Superior temporal gyrus (tissue), 1 donor: ENCODE measurements around the gene KRTAP10-8.
"Not testable (repeated sequence)": the region's sequence is repeated elsewhere in the genome, so short reads cannot be mapped to it uniquely, and the experiment has no call there.

Source experiments
- DNase-seq: peaks from one replicate; pipeline ENCODE4 v3.0.0-alpha.2; 2016; ENCODE audit errors: extremely low spot score

KRTAP10-8 gene

DNA sequence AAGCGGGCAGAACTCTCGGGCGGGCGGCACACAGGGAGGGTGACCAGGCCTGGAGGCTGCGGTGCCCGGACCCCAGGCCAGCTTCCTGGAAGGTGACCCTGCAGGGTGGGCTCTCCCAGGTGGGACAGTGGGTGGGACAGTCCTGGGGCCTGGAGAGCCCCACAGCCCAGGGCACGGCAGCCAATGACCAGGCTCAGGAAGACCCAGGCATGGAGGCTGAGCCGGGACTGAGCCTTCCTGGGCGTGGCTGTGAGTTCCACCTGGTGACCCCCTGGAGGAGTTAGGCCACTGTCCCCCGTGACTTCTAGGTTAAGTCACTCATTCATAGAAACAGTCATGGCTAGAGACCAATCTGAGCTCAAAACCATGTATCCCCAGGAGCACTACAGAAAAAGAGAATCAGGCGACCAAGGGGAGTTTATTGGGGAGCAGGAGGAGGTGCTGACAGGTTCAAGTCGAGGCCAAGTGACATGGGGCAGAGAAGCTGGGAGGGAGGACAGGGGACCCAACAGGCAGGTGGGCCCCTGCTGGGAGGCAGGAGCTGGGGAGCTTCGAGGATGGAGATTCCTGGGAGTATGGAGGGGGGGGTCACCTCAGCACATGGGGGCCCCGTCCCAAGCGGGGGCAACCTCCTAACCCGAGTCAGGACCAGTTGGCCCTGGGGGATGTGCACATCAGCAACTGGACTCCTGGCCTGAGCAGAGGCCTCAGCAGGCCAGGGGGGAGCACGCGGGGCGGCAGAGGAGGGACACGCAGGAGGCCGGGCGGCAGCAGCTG lies 32.6 kb upstream of the KRTAP10-8 start:
- no peak for DNase-seq

GRCh38 chr21:44579833-44580144 lies 32.1 kb upstream of the KRTAP10-8 start:
- no peak for DNase-seq

- not testable (repeated sequence) for DNase-seq
Measured at GRCh38 chr21:44580231-44580821, 31.6 kb upstream of the KRTAP10-8 start, which contains the start of gene KRTAP10-5. TSS of gene KRTAP10-5 (minus strand) at chr21:44580604. CDS start at chr21:44580578, 26 bp downstream.

GRCh38 chr21:44581158-44581557 lies 30.7 kb upstream of the KRTAP10-8 start:
- DNase-seq = no peak

GRCh38 chr21:44582055-44582454 lies 29.8 kb upstream of the KRTAP10-8 start:
- DNase-seq = no peak

DNA sequence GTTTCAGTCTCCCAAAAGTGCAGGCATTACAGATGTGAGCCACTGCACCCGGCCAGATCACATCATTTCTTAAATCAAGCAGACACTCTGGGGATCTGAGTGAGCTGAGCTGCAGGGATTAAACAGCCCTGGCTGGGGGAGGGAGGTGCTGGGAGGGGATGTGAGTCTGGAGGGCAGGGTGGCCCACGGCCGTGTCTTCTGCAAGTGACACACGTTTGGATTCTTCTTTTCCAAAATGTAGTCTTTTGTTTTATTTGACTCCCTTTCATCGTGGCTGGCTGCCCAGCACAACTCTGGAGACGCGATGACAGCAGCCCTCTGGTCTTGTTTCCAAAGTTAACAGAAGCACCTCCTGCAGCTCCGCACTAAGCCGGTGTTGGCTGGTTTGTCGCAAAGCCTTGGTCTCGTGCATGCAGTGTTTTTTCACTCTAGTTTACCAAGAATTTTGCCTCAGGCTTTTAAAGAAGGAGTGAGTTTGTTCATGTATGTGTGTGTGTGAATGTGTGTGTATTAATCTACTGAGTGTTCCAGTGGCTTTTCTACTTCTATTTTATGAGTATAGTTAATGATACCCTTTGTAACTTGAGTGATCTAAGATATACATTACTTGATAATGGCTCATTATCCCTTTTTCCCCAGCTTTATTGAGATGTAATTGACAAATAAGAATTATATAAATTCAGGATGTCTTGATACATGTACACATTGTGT lies 28.6 kb upstream of the KRTAP10-8 start:
- DNase-seq = no peak

GRCh38 chr21:44583800-44584147 lies 28.1 kb upstream of the KRTAP10-8 start:
- no peak for DNase-seq

DNA sequence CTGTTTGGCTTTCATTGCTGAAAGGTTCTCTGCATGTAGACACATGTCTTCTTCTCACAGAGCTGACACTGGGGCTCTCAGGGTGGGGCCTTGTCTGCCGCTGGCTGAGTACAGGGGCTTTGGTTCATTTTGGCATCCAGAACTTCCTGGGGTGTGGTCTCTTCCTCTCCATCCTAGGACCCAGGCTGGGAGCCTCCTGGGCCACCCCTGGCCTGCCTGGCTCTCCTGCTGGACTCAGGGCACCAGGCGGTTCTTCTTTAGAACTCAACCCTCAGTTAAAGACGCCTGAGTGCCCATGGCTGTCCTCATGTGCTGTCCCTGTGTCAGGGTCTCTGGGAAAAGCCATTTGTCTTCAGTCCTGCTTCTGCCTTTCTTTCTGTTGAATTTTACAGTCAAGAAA lies 26.0 kb upstream of the KRTAP10-8 start:
- DNase-seq = no peak

DNA sequence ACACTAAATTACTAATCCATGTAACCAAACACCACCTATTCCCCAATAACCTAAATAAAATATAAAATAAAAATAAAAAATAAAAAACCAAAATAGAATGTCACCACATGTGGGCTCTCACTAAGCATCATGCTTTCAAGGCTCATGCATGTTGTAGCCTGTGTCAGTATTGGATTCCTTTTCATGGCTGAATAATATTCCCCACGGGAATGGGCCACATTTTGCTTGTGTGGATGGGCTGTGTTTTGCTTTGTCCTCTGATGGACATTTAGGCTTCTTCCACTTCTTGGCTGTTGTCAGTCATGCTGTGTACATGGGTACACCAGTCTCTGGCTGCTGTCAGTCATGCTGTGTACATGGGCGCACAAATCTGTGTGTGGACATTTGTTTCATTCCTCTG lies 22.8 kb upstream of the KRTAP10-8 start:
- no peak for DNase-seq

DNA sequence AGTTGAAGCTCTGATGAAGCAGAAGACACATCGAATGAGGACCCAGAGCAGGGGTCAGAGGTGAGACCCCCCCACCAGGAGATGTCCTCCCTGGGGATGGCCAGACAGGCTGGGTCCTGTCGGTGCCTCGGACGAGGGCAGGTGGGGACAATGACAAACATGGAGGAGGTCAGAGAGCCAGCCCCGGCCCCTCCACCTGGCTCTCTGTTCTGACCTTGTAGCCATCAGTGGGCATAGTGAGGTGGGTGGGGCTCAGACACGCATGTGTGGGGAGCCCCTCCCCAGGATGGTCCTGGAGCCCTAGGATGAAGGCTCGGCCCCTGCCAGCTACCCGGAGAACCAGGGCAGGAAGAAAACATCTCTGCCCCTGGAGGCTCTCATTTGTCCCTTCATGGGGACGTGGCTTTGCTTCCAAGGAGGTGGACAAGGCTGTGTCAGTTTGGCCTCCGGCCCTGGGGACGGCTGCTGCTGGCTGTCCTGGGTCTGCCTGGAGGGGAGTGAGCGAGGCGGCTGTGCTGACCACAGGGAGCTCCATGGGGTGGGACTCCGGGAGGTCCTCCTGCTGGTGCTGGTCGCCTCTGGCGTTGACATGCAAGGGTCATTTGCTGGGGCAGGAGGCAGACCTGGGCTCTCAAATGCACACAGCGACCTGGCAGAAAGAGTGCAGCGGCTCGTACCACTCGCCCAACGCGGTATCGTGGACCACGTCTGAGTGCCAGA lies 22.1 kb upstream of the KRTAP10-8 start:
- no peak for DNase-seq

DNA sequence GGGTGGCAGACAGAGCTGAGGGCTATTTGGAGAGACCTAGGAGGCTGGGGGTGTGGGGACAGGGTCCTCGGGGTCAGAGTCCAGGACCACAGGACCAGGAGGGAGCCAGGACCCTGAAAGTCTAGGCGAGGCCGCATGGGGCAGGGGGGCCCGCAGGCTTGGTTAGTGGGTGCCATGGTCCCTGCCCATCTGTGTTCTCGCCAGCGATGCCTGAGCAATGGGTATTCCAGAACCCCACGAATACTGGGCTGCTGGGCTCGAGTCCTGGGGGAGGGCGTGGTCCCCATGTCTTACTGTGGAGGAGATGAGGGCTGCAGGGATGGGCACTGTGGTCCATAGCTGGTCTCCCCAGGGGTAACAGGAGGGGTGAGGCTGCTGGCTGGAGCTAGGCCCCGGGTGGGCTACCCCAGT lies 21.6 kb upstream of the KRTAP10-8 start:
- no peak for DNase-seq

DNA sequence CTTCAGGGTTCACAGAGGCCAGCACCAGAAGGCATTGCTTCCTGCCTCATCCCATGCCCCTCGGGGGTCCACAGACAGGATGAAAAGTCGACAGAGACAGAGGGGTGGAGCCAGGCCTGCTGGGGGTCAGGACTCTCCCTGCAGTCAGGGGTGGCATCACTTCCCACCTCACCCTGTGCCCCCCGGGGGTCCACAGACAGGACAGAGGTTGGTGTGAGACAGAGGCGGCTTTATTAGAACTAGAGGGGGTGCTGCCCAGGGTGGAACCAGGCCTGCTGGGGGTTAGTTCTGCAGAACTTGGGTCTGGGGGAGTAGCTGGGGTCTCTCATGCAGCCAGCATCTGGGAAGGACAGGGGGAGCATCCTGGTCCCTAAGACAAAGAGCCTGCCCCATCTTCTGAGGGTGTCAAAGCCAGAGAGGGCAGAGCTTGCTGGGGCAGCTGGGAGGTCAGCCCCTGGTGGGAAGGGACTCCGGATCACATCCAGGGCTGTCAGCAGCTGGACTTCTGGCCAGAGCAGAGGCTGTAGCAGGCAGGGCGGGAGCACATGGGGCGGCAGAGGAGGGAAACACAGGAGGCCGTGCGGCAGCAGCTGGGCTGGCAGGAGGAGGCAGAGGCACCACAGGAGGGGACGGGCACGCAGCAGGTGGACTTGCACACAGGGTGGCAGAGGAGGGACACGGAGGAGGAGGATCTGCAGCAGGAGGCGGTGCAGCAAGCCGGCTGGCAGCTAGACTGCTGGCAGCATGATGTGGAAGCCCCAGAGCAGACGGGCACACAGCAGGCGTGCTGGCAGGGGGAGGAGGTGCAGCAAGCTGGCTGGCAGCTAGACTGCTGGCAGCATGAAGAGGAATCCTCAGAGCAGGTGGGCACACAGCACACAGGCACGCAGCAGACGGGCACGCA lies 20.7 kb upstream of the KRTAP10-8 start:
- not testable (repeated sequence) for DNase-seq

DNA sequence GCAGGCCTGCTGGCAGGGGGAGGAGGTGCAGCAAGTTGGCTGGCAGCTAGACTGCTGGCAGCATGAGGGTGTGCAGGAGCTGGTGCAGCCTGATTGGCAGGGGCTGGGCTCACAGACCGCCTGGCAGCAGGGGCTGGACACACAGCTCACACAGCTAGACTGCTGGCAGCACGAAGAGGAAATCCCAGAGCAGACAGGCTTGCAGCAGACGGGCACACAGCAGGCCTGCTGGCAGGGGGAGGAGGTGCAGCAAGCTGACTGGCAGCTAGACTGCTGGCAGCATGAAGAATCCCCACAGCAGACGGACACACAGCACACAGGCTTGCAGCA lies 20.1 kb upstream of the KRTAP10-8 start:
- DNase-seq = not testable (repeated sequence)

DNA sequence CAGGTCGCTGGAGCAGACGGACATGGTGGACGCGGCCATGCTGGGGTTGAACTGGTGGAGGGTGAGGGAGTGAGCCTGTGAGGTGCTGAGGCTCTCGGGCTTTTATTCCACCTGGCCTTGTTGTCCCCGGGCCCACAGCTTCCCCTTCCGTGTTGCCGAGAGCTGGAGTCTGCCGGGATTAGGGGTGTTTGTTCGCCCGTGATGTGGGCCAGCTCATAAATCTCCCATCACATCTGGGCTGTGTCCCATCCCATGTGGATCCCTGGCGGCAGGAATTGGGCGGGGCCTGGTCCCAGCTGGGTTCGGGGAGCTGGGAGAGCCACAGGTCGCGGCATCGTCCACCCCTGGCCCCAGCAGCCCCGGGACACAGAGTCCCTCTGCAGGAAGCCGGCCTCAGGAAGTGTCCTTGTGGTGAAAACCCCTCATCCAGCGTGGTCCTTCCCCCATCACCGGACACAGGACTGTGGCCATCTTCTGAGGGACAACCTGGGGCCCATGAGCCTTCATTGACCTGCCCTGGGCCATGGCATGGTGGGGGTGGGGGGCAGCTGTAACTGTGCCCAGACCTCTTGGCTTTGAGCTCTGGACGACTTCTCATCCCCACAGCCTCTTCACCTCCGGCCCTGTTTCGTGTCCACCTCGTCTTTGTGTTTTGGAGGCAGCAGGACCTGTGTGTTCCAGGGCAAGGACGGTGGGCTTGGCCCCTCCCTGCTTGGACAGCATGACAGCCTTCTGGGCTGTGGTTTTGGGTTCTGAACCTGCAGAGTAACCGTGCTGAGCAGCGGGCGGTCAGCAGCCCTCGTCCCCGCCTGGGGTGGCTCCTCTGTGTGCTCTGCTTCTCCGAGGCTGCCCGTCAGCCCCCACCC lies 19.2 kb upstream of the KRTAP10-8 start, which contains the start of gene KRTAP10-6:
Gene KRTAP10-6 (minus strand): TSS at position 60 of the 866 bp plus-strand sequence. CDS start 21 bp downstream, at position 39.
- no peak for DNase-seq

- no peak for DNase-seq
Measured at GRCh38 chr21:44593598-44594405, 18.1 kb upstream of the KRTAP10-8 start.

DNA sequence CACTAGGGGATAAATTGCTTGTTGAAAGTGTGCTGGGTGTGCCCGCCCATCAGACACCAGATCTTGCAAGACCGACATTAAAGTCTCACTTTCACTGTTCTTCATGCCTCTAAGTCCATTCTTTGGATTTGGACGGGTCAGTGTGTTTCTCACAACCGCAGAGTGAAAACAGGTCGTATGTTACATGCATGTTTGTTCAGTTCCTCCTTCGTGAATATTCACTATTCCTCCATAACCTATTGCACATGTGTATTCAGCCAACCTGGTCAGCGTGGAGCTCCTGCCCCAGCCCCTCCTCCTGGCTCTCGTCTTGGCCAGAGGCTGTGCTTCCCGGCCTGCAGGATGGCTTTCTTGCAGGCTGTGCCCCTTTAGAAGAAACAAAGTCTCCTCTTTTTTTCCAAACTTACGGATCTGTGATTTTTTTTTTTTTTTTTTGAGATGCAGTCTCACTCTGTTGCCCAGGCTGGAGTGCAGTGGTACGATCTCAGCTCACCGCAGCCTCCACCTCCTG lies 17.4 kb upstream of the KRTAP10-8 start:
- no peak for DNase-seq

- DNase-seq = no peak
Measured at GRCh38 chr21:44595524-44595923, 16.4 kb upstream of the KRTAP10-8 start.

DNA sequence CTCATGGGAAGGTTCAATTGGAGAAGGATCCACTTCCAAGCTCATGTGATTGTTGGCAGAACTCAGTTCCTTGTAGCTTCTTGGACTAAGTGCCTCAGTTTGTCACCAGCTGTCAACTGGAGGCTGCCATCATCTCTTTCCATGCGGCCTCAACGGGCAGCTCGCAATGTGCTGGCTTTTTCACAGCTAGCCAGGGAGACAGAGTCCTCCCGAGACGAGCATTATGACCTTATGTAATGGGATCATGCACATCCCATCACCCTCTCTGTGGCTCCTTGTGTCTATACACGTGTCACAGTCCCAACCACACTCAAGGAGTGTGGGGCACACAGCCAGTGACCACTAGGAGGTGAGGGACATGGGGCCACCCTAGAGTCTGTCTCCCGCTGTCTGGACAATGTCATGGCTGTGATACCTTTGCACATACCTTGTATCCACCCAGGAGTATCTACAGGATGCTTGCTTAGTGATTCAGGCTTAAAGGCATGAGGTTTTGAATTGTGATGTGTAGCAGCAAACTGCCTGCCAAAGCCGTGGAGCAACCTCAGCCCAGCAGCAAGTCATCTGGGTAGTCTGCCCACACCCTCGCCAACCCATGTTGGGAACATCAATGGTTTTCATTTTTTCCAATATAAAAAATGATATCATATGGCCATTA lies 15.7 kb upstream of the KRTAP10-8 start:
- DNase-seq = no peak

DNA sequence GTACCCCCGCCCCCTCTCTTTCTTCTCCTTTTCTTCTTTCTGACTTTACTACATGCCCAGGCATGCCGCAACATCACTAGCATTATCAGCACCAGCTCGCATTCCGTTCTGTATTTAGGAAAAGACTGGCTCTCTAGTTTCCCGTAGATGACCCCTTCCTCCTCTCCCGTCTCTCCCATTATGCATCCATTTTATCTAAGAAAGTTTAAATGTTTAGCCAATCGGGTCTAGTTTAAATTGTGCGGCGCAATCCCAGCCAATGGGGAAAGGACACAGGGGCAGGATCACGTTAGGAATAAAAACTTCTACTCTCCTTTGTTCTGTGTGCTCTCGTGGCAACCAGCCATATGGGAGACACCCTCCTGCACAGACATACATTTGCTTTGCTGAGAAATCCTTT lies 13.8 kb upstream of the KRTAP10-8 start:
- no peak for DNase-seq
